Hepatocyte (in vitro differentiated cells): Measurements from ENCODE around the gene RTP1.

Source experiments
- CTCF ChIP-seq: fragments of 200-600 bp; sonication (generic); IDR thresholded peaks from 2 replicates; pipeline ENCODE4 v1.5.1; 2016; ENCODE audit warnings: antibody characterized with exemption, mild to moderate bottlenecking; ENCODE audit not compliant: poor library complexity
- EZH2 ChIP-seq: fragments of 200-600 bp; sonication (generic); IDR thresholded peaks from 2 replicates; pipeline ENCODE4 v1.6.1; 2016; ENCODE audit warnings: antibody characterized with exemption, mild to moderate bottlenecking, borderline replicate concordance

- TF ChIP-seq EZH2: no peak
- TF ChIP-seq CTCF: no peak
Measured at GRCh38 chr3:187188931-187189330, 8.4 kb upstream of the RTP1 start.
